Measurements from ENCODE around the gene NTN5.
"Not testable (repeated sequence)": the region's sequence is repeated elsewhere in the genome, so short reads cannot be mapped to it uniquely, and the experiment has no call there.

NTN5 gene, protein sequence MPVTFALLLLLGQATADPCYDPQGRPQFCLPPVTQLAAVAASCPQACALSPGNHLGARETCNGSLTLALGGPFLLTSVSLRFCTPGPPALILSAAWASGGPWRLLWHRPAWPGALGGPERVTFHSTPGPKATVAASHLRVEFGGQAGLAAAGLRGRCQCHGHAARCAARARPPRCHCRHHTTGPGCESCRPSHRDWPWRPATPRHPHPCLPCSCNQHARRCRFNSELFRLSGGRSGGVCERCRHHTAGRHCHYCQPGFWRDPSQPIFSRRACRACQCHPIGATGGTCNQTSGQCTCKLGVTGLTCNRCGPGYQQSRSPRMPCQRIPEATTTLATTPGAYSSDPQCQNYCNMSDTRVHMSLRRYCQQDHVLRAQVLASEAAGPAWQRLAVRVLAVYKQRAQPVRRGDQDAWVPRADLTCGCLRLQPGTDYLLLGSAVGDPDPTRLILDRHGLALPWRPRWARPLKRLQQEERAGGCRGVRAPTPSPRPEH

DNA sequence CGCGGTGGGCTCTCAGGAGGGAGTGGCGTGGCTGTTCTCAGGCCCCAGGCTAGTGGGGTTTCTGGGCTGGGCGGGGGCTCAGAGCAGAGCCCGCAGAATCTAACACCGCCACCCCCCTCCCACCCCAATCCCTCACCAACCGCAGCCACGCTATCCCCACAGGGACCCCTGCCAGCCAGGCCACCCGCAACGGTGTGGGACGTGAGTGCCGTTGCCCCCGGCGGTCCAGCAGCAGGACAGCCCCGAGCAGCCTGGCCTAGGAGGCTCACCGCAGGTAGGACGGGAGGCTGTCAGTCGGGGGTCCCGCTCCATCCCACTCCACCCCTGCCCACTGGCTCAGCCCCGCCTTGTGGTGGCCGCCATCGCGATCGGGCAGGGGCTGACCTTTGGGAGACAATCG, at the start of gene NTN5:
Gene NTN5, minus strand, starts transcription at position 24 of the 400 bp plus-strand sequence. CDS start 2,031 bp downstream, outside the sequence.
- DNase-seq (ENCODE audit: low read depth) = no peak

DNA sequence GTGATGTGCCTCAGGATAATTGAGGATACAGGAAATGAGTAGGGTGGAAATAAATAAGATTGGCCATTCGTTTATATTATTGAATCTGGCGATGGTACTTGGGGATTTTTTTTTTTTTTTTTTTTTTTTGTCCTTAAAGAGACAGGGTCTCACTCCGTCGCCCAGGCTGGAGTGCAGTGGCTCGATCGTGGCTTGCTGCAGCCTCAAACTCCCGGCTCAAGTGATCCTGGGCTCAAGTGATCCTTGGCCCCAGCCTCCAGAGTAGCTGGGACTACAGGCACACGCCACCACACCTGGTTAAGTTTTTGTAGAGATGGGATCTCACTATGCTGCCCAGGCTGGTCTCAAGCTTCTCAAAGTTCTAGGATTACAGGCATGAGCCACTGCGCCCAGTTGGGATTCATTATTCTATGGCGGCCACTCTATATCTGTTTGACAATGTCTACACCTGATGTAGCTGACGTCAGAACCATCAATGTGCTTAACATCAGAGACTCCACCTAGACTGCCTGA, 49.4 kb upstream of the NTN5 start:
- DNase-seq (ENCODE audit: low read depth) = no peak

DNA sequence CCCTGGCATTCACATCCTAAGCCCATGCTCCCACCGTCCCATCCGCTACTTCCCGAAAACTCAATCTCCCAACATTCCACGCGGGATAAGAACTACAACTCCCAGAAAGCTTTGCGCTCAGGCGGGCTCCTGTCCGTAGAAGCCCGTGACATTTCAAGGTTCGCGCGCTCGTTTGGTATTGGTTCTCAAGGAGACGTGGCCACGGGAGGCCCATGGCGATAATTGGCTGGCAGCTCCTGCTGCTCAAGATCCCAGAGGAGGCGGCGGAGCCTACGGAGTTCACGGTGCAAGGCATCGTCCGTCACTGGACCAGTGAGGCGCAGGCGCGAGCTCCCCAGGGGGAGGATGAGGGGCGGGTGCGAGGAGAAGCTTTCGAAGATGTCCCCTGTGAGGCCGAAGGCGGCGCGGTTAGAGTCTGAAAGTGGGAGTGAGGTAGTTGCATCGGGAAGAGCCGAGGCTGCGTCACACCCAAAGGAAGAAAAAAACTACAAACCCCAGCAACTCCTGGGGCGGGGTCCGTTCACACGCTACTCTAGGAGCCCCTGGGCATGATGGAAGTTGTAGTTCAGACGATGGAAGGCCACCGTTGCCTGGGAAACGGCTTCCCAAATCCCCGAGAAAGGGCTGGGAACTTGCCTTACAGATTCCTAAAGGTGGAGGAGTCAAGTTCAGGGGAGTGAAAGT, 47.9 kb upstream of the NTN5 start:
- DNase-seq (ENCODE audit: low read depth) = peak; percentile 95

DNA sequence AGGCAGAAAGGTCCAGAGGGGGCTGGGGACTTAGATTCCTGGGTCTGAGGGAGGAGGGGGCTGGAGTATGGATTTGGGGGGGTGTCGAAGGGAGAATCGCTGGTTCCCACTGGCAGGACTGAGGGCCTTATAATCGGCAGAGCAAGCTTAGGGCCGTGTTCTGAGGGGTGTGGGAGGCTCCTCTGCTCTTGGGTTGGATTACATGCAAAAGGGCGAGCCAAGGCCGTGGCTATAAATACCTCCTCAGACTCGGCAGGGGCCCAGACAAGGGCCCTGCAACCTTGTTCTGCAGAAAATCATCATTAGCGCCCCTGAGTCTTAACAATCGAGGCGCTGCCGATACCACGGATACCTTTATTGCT, 47.4 kb upstream of the NTN5 start:
- no peak for DNase-seq (ENCODE audit: low read depth)

DNA sequence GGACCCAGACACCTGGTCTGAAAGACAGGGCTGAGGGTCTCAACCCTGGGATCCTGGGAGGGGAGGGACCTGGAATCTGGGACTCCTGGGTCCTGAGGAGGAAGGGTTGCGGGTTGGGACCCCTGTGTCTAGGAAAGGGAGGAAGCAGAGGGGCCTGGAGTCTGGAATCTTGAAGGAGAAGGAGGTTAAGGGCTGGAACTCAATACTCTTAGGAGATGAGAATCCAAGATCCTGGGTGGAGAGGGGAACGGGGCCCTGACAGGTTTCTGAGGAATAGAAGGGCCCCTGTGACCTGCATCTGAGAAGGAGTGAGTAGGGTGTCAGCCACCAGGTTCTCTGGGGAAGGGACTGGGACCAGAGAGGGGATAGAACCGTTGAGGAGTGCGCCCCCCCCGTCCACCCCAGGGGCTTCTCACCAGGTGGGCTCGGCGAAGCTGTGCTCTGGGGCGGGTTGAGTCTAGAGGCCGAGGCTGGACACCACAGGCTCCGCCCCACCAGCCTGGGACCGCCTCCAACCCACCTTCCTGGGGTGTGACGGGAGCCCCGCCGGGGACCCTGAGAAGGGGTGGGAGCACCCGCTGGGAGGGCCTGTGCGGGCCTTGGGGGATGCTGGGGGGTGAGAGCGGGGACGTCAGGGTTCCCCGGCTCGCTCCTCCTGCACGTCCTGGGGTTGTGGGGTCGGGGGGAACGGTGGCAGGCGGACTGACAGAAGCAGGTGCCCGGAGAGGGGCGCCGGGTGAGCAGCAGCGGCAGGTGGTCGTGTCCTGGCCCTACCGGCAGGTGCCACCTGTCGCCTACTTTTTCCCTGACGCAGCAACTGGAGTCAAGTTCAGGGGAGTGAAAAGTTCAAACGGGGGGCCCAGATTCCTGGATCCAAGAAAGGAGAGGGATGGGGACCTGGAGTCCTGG, 46.7 kb upstream of the NTN5 start, which contains the start of gene MAMSTR:
Gene MAMSTR, minus strand, starts transcription at position 463 of the 909 bp plus-strand sequence. CDS start 694 bp downstream, outside the sequence.
- no peak for DNase-seq (ENCODE audit: low read depth)

DNA sequence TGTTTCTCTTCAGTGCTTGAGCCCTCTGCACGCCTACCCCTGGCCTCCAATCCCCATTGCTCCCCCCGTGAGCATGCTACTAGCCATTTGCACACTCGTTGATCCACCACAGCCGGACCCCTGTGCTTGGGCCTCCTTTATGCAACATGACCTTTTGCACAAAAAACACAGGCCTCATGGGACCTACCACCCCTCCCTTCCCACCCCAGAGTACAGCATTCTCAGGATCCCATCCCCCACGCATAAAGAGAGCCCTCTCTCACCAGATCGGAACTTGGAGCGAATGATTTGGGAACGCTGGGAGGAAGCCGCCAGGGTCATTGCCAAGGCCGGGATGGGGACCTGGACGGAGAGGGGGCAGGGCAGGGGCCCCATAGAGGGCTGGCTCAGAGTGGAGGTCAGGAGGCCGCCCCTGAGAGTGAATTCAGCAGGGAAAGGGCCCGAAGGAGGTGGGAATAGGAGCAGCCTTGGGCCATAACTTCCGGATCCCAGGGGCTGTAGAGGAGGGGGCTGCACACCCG, 46.0 kb upstream of the NTN5 start:
- no peak for DNase-seq (ENCODE audit: low read depth)

DNA sequence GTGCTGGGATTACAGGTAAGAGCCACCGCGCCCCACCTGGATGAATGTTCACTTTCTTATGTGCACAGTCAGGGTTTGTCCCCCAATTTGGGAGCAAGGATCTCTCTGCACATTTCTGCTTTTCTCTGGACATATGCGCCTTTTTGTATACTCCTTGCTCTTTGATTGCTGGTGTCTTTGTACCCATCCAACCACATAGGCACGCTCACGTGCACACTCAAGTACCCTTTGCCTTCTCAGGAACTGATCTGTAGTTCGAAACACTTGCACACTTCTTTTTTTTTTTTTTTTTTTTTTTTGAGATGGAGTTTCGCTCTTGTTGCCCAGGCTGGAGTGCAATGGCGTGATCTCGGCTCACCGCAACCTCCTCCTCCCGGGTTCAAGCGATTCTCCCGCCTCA, 45.3 kb upstream of the NTN5 start:
- not testable (repeated sequence) for DNase-seq (ENCODE audit: low read depth)

DNA sequence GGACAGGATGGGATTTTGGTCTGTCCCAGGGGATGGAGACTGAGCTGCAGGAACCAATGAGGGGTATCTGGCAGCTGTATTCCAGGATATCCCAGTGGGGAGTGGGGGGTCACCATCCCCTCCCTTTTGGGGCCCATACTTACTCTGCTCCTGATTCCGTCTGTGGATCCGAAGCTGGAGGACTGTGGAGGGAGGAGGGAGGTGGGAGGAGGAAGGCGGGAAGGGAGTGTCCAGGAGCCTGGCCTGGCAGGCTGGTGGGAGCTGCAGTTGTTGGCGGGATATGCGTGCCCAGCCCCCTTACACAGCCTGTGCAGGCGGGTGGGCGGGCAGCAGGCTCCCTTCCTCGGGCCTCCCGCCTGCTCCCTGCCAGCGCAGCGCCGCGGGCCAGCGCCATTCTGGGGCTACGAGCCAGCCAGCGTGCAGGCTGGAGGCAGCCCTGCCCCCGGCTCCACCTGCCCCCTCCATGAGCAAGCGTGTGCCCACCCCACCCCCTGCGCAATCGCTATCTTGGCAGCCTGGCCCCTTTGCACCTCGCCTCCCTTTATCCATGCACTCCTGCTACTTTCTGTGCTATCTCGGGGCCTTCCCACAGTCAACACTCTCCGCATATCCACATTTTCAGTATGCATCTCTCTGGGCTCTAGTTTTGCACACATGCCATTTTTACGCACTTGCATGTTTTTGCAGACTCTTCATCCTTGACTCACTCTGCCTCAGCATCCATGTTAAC, 43.9 kb upstream of the NTN5 start:
- DNase-seq (ENCODE audit: low read depth) = no peak

DNA sequence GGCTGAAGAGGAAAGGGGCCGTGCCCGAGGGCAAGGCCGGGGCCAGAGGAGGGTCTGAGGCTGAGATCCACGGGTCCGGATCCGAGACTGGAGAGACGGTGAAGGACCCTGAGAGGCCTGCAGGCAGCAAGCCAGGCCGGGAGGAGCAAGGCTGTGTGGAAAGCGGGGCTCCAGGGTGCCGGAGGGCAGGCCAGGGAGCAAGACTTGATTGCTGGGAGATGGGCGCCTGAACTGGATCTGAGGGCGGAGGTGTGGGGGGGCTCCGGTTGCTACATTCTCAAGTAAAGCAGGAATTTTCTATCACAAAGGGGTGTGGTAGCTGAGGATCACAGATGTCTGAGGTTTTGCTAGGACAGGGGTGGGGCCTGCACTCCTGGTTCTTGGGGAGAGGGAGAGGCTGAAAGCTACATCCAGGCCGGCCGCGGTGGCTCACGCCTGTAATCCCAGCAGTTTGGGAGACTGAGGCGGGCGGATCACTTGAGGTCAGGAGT, 42.9 kb upstream of the NTN5 start:
- no peak for DNase-seq (ENCODE audit: low read depth)

DNA sequence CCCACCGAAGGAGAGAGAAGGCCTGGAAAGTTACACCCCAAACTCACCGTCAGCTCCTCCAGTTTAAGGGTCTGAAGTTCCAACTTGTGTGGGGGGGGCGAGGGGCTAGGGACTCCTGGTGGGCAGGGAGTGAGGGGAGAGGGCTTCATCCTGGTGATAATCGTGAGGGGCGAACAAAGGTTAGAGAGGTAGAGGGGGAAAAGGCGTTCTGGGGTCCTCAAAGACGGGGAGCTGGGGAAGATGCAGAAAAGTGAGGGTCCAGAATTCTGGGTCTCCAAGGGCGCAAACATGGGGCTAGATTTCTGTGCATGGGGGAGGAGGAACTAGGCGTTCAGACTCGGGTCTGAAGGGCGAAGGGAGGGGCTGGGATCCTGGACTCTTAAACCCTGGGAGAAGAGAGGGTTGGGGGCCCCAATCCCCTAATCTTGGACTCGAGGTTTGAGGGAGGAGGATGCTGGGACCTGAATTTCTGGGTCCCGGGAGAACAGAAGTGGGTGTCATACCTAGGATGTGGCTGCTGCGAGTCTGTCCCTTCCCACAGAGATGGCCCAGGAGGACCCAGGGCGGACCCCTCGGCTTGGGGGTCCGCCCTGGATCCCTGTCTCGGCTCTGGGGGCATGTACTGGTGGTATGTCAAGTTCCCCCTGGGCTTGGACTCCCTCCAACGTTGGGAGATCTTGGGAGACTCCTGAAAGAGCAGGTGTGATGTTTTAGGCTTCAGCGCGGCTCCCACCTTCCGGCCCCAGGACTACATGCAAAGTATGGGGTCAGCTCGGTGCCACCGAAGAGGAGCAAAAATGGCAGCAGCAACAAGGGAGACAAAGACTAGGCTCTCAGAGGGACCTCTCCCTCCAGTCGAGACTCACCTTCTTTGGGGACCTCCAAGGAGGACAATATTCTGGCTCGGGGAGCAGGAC, 42.2 kb upstream of the NTN5 start:
- DNase-seq (ENCODE audit: low read depth) = no peak

DNA sequence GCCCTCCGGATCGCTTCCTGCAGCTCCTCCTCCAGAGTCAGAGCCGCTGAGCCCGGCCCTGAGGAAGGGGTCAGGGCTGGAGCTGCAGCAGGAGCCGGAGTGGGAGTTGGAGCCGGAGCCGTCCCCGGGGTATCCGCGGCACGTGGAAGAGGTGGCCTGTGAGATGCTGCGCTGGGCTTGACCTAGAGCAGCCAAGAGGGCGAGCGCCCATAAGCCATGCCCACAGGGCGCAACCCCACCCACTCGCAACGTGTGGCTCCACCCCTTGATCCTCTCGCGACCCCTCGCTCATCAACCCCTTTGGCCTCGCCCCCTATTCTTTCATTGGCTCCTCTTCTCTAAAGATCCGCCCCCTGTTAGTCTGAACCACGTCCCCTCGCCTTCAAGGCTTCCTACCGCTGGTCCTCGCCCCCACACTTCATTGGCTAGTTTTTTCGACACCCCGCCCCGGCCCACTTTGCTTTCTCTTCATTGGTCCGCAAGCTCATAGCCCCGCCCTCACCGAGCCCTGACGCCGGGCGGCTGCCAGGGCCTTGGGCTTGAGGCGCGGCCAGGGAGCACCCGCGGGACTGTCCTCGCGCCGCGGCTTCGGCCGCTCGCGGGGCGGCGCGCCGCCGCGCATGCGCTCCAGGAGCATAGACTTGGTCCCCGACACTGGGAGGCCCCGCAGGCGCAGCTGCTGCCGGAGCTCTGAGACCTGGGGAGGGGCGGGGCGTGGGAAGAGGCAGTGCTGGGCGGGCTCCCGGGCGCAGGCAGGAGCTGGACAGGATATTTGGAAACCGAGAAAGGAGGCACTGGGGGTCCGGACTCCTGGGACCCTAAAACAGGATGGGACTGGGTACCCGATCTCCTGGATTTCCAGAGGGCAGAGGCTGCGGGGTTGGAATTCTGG, 41.3 kb upstream of the NTN5 start:
- DNase-seq (ENCODE audit: low read depth) = peak; percentile 98

DNA sequence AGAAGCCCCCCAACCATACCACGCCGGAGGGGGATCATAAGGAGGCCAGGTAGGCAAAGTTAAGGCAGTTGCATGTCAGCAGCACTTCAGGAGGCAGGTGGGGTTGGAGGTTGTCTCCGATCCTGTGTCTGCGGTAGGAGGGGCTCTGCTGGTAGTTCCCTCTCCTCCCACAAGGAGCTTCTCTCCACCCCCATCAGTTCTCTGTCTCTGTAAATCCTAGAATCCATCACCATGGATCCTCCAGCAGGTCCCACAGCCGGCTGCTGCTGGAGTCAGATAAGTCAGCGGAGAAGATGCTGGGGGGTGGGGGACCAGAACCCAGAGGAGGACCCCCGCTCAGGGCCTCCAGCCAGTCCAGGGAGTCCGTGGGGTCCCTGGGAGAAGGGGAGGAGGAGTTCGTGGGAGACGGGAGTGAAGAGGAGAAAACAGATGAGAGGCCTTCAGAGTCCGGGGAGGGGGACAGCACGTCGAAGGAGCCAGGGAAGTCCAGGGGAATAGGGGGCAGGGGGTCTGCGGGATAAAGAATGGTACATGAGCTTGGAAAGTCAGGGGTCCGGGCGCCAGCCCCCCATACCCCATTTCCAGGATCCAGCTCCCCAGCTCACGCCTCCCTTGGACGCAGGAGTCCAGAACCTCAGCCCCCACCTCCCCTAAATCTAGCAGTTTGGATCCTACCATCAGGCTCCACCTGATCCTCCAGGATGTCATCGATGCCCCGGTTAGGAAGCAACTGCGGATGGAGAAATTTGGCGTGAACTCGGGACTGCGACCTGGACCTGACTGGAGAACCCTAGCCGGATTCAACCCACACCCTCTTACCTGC, 40.4 kb upstream of the NTN5 start:
- no peak for DNase-seq (ENCODE audit: low read depth)

DNA sequence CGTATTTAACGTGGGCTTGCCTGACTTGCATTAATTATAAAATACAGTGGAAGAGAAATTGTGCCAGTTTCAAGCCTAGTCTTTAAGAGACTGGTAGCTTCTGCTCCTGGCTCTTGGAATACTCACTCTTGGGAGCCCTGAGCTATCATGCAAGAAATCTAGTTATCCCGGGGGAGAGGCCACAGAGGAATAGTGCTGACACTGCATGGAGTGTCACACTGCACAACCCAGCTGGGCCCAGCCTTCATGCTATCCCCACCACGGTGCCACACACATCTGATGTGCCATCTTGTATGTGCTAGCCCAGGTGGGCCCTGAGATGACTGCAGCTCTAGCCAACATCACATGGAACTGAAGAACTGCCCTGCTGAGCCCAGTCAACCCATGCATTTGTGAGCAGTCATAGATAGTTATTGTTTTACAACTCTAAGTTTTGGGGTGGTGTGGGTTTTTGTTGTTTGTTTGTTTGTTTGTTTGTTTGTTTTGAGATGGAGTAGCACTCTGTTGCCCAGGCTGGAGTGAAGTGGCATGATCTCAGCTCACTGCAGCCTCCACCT, 38.4 kb upstream of the NTN5 start:
- no peak for DNase-seq (ENCODE audit: low read depth)

DNA sequence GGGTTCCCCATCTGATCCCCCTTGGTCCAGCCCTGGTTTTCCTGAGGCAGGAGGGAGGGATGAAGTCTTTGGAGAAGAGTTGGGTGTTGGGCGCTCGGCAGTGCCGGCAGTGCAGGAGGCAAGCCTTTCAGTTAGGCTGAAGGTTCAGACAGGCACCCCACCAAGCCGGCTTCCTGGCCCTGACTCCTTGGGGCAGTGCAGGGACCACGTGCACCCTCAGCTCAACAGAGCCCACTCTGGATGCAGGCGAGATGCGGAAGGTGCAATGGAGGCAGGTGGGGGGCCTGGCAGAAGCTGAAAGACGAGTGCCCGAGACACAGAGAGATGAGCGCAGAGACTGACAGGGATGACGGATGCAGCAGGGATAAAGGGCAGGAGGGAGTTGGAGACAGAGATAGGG, 35.7 kb upstream of the NTN5 start:
- no peak for DNase-seq (ENCODE audit: low read depth)

DNA sequence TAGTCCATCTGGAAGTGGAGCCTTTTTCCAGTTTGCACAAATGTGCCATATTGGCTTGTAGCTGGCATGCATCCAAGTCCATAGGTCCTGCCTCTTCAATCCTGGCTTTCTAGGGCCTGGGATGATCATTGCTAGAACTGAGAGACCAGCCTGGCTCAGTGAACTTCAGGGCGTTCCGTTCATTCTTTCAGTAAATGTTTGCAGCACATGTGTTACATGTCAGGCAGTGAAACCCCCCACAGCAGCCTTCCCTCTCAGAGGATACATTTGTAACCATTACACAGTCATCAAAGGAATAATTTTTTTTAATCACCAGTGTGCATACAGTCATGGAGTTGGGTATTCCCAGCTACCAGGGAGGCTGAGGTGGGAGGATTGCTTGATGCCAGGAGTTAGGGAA, 32.6 kb upstream of the NTN5 start:
- DNase-seq (ENCODE audit: low read depth) = no peak

DNA sequence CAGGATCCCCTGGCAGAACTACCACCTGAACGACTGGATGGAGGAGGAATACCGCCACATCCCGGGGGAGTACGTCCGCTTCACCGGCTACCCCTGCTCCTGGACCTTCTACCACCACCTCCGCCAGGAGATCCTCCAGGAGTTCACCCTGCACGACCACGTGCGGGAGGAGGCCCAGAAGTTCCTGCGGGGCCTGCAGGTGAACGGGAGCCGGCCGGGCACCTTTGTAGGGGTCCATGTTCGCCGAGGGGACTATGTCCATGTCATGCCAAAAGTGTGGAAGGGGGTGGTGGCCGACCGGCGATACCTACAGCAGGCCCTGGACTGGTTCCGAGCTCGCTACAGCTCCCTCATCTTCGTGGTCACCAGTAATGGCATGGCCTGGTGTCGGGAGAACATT, 30.5 kb upstream of the NTN5 start:
- no peak for DNase-seq (ENCODE audit: low read depth)

DNA sequence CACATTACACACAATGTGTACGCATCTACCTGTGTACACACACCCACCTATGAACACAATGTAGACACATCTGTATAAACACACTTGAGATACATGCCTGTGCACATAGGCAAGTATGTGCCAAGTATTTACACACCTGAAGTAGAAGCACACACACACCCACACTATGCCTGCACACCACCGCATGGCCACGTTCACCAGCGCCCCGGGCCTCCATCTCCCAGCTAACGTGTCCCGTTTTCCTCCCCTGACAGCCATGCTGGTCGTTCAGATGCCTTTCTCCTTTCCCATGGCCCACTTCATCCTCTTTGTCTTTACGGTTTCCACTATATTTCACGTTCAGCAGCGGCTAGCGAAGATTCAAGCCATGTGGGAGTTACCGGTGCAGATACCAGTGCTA, 29.9 kb upstream of the NTN5 start:
- DNase-seq (ENCODE audit: low read depth) = no peak

DNA sequence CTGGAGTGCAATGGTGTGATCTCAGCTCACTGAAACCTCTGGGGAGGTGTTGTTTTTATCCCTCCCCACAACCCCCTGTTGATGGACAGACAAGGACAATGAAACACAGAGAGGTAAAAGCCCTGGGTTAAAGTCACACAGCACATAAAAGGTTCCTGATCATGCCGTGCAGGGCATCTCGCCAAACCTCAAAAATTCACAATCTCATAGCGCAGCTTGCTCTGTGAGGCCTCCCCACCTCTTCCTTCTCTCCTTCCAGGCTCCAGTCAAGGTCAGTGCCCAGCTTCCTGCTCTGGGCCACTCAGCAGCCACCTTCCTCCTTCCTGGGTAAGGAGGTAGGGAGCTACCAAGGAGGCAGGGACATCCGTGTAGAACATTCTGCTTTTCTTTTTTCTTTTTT, 25.2 kb upstream of the NTN5 start:
- DNase-seq (ENCODE audit: low read depth) = peak; percentile 45
